Measurements from ENCODE around the gene PSMC5. TPM values are rescaled to one million over a fixed set of nuclear protein-coding genes. Genes with fewer than 3 reads are reported as not detected.

The PSMC5 gene
- total RNA-seq, 1 donor from 2014 or later = 116 TPM

DNA sequence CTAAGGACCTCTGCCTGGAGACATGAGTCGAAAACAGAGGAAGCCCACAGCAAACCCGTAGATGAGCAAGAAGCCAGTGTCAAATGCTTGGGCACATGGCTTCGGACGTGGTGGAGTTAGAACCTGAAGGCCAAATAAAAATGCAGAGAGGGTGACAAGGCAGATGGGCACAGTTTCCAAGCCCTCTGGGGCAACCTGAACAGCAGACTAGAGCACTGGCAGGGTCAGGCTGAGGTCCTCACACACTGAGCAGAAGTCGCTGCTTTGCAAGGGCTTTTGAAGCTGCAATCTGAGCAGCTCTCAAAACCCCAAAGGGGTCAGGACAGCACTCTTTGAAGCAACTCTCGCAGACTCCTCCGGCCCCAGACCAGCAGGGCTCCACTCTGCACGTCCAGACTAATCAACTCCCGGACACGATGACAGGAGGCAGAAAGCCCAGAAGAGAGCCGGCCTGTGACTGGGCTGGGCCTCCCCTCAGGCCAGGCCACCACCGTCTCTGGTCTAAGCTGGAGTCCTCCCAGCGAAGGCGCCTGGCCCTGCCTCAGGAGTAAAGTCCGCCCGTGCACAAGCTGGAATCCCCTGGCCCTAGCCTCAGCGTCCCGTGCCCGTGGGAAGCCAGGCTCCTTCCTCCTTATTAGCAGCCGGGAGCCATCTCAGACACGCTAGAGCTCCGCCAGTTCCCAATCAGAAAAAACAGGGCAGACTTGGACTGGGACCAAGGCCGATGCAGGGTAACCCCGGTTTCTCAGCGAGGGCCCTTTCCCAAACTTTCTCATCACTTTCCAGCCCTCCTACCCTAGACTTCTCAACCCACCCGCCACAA, 14.3 kb downstream of the PSMC5 start:
- peak overlapping the region; percentile 100 for H3K4me2 ChIP-seq (ENCODE audit: low read length)
- H3K36me3 ChIP-seq (ENCODE audit: insufficient read depth, low read length) = no peaks in the 10 kb centered on the region
- H3K27me3 ChIP-seq (ENCODE audit: insufficient read depth, low read length) = no peaks in the 10 kb centered on the region
- H3K79me2 ChIP-seq (ENCODE audit: insufficient read depth, low read length) = peaks cover 55% of the 10 kb centered on the region
- FAIRE-seq (no peak), DNase-seq (ENCODE audit: low read depth) (peak; percentile 18)
- Mint-ChIP-seq H3K4me1 (ENCODE audit: low read depth, unreplicated experiment) (peaks cover 7% of the 10 kb centered on the region), H3K4me3 (ENCODE audit: unreplicated experiment) (peak overlapping the region; percentile 94), H3K27ac (ENCODE audit: unreplicated experiment) (peak overlapping the region; percentile 89), H3K9me3 (ENCODE audit: unreplicated experiment) (no peaks in the 10 kb centered on the region), H3K36me3 (ENCODE audit: low read depth, unreplicated experiment) (no peaks in the 10 kb centered on the region), H3K27me3 (ENCODE audit: low read depth, unreplicated experiment) (no peaks in the 10 kb centered on the region)
- H3K9me3 ChIP-seq (ENCODE audit: insufficient read depth, low read depth, low read length) = no peaks in the 10 kb centered on the region
- peaks cover 14% of the 10 kb centered on the region for H3K4me1 ChIP-seq (ENCODE audit: insufficient read depth, low read length)
- H3K9ac ChIP-seq (ENCODE audit: low read length) = peak overlapping the region; percentile 92
- H4K20me1 ChIP-seq (ENCODE audit: insufficient read depth, low read length) = peaks cover 53% of the 10 kb centered on the region
- TF ChIP-seq, protein P1, sequence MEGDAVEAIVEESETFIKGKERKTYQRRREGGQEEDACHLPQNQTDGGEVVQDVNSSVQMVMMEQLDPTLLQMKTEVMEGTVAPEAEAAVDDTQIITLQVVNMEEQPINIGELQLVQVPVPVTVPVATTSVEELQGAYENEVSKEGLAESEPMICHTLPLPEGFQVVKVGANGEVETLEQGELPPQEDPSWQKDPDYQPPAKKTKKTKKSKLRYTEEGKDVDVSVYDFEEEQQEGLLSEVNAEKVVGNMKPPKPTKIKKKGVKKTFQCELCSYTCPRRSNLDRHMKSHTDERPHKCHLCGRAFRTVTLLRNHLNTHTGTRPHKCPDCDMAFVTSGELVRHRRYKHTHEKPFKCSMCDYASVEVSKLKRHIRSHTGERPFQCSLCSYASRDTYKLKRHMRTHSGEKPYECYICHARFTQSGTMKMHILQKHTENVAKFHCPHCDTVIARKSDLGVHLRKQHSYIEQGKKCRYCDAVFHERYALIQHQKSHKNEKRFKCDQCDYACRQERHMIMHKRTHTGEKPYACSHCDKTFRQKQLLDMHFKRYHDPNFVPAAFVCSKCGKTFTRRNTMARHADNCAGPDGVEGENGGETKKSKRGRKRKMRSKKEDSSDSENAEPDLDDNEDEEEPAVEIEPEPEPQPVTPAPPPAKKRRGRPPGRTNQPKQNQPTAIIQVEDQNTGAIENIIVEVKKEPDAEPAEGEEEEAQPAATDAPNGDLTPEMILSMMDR (IDR thresholded peaks at IDR 0.05; ENCODE audit: insufficient read depth, low read depth, low read length) = no peak
- no peak for TF ChIP-seq EZH2 (IDR thresholded peaks at IDR 0.05; ENCODE audit: insufficient read depth, low read length)
- H3K27ac ChIP-seq (ENCODE audit: low read depth, low read length) = peak overlapping the region; percentile 60
- H3K4me3 ChIP-seq (ENCODE audit: insufficient read depth, low read depth, low read length) = peak overlapping the region; percentile 88
- peak overlapping the region; percentile 70 for H2AFZ ChIP-seq (ENCODE audit: low read depth, low read length)

DNA sequence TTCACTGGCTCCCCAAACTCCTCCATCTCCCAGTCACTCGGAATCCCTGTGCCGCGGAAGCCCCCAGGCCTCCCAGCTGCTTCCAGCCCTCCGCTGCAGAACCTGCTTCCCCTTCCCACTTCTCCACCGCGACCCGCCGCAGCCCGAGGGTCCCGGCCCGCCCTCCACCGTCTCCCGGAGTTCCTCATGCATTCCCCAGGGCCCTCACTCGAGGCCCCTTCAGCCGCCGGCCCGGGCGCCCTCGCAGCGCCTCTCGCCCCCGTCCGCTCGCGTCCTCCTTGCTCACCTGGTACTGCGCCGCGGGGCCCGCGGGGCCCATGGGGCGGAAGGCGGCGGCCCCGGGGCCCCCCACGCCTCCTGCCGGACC, 14.9 kb downstream of the PSMC5 start:
- H3K36me3 Mint-ChIP-seq (ENCODE audit: low read depth, unreplicated experiment) = no peaks in the 10 kb centered on the region
- Histone ChIP-seq H3K36me3 (ENCODE audit: insufficient read depth, low read length) (no peaks in the 10 kb centered on the region), H3K4me1 (ENCODE audit: insufficient read depth, low read length) (peaks cover 14% of the 10 kb centered on the region), H3K79me2 (ENCODE audit: insufficient read depth, low read length) (peaks cover 49% of the 10 kb centered on the region), H3K27me3 (ENCODE audit: insufficient read depth, low read length) (no peaks in the 10 kb centered on the region), H3K4me3 (ENCODE audit: insufficient read depth, low read depth, low read length) (peak overlapping the region; percentile 88), H3K4me2 (ENCODE audit: low read length) (peak overlapping the region; percentile 100), H2AFZ (ENCODE audit: low read depth, low read length) (peak overlapping the region; percentile 70), H3K9me3 (ENCODE audit: insufficient read depth, low read depth, low read length) (no peaks in the 10 kb centered on the region), H3K9ac (ENCODE audit: low read length) (peak overlapping the region; percentile 92), H3K27ac (ENCODE audit: low read depth, low read length) (peak overlapping the region; percentile 60), H4K20me1 (ENCODE audit: insufficient read depth, low read length) (peaks cover 47% of the 10 kb centered on the region)
- TF ChIP-seq, protein P1 (IDR thresholded peaks at IDR 0.05; ENCODE audit: insufficient read depth, low read depth, low read length) = no peak
- no peak for TF ChIP-seq EZH2 (IDR thresholded peaks at IDR 0.05; ENCODE audit: insufficient read depth, low read length)
- DNase-seq (ENCODE audit: low read depth) = peak; percentile 9
- no peaks in the 10 kb centered on the region for H3K9me3 Mint-ChIP-seq (ENCODE audit: unreplicated experiment)
- H3K4me1 Mint-ChIP-seq (ENCODE audit: low read depth, unreplicated experiment) = peaks cover 7% of the 10 kb centered on the region
- no peaks in the 10 kb centered on the region for H3K27me3 Mint-ChIP-seq (ENCODE audit: low read depth, unreplicated experiment)
- no peak for FAIRE-seq
- peak overlapping the region; percentile 94 for H3K4me3 Mint-ChIP-seq (ENCODE audit: unreplicated experiment)
- H3K27ac Mint-ChIP-seq (ENCODE audit: unreplicated experiment) = peak overlapping the region; percentile 89
